Measurements from ENCODE around the gene CDKN1A. TPM values are rescaled to one million over a fixed set of nuclear protein-coding genes. Genes with fewer than 3 reads are reported as not detected.

CDKN1A gene
- total RNA-seq, 1 donor from 2014 or later = 353 TPM

DNA sequence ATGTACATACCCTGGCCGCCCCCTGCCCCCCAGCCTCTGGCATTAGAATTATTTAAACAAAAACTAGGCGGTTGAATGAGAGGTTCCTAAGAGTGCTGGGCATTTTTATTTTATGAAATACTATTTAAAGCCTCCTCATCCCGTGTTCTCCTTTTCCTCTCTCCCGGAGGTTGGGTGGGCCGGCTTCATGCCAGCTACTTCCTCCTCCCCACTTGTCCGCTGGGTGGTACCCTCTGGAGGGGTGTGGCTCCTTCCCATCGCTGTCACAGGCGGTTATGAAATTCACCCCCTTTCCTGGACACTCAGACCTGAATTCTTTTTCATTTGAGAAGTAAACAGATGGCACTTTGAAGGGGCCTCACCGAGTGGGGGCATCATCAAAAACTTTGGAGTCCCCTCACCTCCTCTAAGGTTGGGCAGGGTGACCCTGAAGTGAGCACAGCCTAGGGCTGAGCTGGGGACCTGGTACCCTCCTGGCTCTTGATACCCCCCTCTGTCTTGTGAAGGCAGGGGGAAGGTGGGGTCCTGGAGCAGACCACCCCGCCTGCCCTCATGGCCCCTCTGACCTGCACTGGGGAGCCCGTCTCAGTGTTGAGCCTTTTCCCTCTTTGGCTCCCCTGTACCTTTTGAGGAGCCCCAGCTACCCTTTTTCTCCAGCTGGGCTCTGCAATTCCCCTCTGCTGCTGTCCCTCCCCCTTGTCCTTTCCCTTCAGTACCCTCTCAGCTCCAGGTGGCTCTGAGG, 7.6 kb downstream of the CDKN1A start:
- Histone ChIP-seq H3K9me3 (no peaks in the 10 kb centered on the region), H3K36me3 (peaks cover 58 to 64% of the 10 kb centered on the region in 2 donors)

GRCh38 chr6:36686668-36687513, 8.4 kb downstream of the CDKN1A start:
- Histone ChIP-seq H3K27ac (peak overlapping the region in 1 of 2 donors; percentile 2), H3K27me3 (no peaks in the 10 kb centered on the region), H3K4me3 (no peak overlapping the region), H3K36me3 (peaks cover 55 to 62% of the 10 kb centered on the region in 2 donors), H3K9me3 (no peaks in the 10 kb centered on the region), H3K4me1 (peaks cover 12 to 15% of the 10 kb centered on the region in 2 donors)
- intact Hi-C loops (cut with DNase I) = no loop called here
- DNase-seq (ENCODE audit: low spot score in 2 of 2) = no peak
- TF ChIP-seq CTCF (IDR thresholded peaks at IDR 0.05) = no peak

More for the DNA sequence above, 7.6 kb downstream of the CDKN1A start:
- intact Hi-C loops (cut with DNase I) = no loop called here
- no peak for DNase-seq (ENCODE audit: low spot score in 2 of 2)
- Histone ChIP-seq H3K27ac (peak overlapping the region; percentile 2 to 23), H3K4me3 (no peak overlapping the region), H3K4me1 (peaks cover 12 to 18% of the 10 kb centered on the region in 2 donors), H3K27me3 (no peaks in the 10 kb centered on the region)
- TF ChIP-seq CTCF (IDR thresholded peaks at IDR 0.05) = no peak

DNA sequence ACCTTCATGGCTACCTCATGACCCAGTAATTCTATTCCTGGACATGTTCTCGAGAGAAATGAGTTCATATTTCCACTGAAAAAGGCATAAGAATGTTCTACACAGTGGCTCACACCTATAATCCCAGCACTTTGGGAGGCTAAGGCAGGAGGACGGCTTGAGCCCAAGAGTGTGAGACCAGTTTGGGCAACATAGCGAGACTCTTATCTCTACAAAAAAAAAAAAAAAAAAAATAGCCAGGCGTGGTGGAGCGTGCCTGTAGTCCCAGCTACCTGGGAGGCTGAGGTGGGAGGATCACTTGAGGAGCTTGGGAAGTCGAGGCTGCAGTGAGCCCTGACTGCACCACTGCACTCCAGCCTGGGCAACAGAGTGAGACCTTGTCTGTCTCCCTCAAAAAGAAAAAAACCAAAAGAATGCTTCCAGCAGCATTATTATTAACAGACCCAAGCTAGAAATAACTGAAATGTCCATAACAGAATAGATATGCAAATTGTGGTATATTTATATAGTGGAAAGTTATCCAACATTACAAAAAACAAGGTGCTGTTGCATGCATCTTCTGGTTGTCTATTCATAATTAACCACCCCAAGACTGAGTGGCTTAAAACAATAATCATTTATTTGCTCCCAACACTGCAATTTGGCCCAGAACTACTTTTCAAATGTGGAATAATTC, 9.7 kb downstream of the CDKN1A start:
- no peak for DNase-seq (ENCODE audit: low spot score in 2 of 2)
- Histone ChIP-seq H3K4me1 (peaks cover 6% of the 10 kb centered on the region in 2 donors), H3K27me3 (no peaks in the 10 kb centered on the region), H3K4me3 (no peak overlapping the region), H3K36me3 (peaks cover 43 to 51% of the 10 kb centered on the region in 2 donors), H3K9me3 (no peaks in the 10 kb centered on the region), H3K27ac (peak overlapping the region in 1 of 2 donors; percentile 25)
- no peak for TF ChIP-seq CTCF (IDR thresholded peaks at IDR 0.05)
- intact Hi-C loops (cut with DNase I) = no loop called here

- Histone ChIP-seq H3K4me3 (no peak overlapping the region), H3K27me3 (no peaks in the 10 kb centered on the region), H3K36me3 (peaks cover 38 to 46% of the 10 kb centered on the region in 2 donors), H3K27ac (no peak overlapping the region), H3K4me1 (peaks cover 4 to 5% of the 10 kb centered on the region in 2 donors), H3K9me3 (no peaks in the 10 kb centered on the region)
- TF ChIP-seq CTCF (IDR thresholded peaks at IDR 0.05) = no peak
- DNase-seq (ENCODE audit: low spot score in 2 of 2) = no peak
- intact Hi-C loops (cut with DNase I) = no loop called here
Measured at GRCh38 chr6:36688739-36689075, 10.2 kb downstream of the CDKN1A start.

GRCh38 chr6:36691011-36691410, 12.5 kb downstream of the CDKN1A start:
- Histone ChIP-seq H3K27me3 (no peaks in the 10 kb centered on the region), H3K27ac (no peak overlapping the region), H3K36me3 (peaks cover 15 to 23% of the 10 kb centered on the region in 2 donors), H3K4me3 (no peak overlapping the region), H3K4me1 (peaks cover 2 to 4% of the 10 kb centered on the region in 2 donors), H3K9me3 (no peaks in the 10 kb centered on the region)
- no peak for TF ChIP-seq CTCF (IDR thresholded peaks at IDR 0.05)
- intact Hi-C loops (cut with DNase I) = loop anchor here (5.0 kb wide), 1 partner anchor 66 kb away; no protein-coding TSS in a partner anchor
- DNase-seq (ENCODE audit: low spot score in 2 of 2) = no peak
